Measurements from ENCODE around the gene TIAM1. TPM values are rescaled to one million over a fixed set of nuclear protein-coding genes. Genes with fewer than 3 reads are reported as not detected.

TIAM1 gene
- total and polyA plus RNA-seq, 4 donors, result 3.5 to 58.0 (median 11.8) TPM

DNA sequence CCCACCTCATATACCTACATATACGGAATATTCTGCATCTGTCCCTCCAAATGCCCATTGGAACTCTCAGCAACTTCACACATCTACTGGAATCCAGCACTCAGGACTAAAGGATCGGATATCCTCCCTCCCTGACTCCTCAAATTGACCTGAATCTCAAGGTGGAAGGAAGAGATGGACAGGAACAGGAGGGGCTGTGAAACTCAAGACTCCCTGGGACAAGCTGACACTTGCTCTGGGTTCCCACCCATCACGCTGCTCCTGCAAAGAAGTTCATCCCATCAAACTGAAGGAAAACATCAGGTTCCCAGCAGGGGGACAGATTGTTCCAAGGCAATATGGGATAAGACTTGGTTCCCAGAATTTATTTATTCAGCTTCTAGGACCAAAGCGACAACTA, 30.3 kb upstream of the TIAM1 start:
- ATAC-seq (ENCODE audit: insufficient read depth, low FRiP score) (no peak), DNase-seq (no peak)
- no peak overlapping the region for H3K9ac ChIP-seq (ENCODE audit: insufficient read depth in 1 of 2, low read length in 2 of 2)
- 79 to 82% methylated on average over 4 of the region's 4 CpGs for WGBS, 2 donors
- no peak overlapping the region for H3K4me3 ChIP-seq
- H3K9me3 ChIP-seq (ENCODE audit: control insufficient read depth in 4 of 4, insufficient read depth in 3 of 4, low read length in 3 of 4), result peaks cover 0 to 2% (median 0%) of the 10 kb centered on the region in 4 donors
- H3K27me3 ChIP-seq (ENCODE audit: control insufficient read depth in 3 of 3, insufficient read depth in 3 of 3, low read length in 2 of 3), result no peaks in the 10 kb centered on the region
- H3K4me1 ChIP-seq (ENCODE audit: control insufficient read depth in 5 of 5, insufficient read depth in 5 of 5, low read length in 5 of 5), result peaks cover 0 to 29% (median 9%) of the 10 kb centered on the region in 5 donors
- no peaks in the 10 kb centered on the region for H3K36me3 ChIP-seq (ENCODE audit: control insufficient read depth in 4 of 4, insufficient read depth in 4 of 4, low read length in 4 of 4)
- TF ChIP-seq CTCF (IDR thresholded peaks at IDR 0.05; ENCODE audit: control extremely low read depth, extremely low read depth), result no peak
- no peak overlapping the region for H3K27ac ChIP-seq (ENCODE audit: low read depth in 1 of 2, low read length in 1 of 2)

DNA sequence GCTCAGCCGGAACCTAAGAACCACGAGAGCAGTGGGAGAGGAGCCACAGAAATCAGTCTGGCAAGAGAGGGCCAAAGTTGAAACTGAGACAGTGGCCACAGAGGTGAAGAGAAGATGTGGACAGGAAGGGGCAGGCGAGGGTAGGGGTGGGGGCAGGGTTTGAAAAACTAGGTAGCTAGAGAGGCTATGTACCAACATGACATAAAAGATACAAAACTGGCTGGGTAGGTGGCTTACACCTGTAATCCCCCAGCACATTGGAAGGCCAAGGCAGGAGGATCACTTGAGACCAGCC, 28.4 kb upstream of the TIAM1 start:
- 96 to 98% methylated on average over 3 of the region's 3 CpGs for WGBS, 2 donors

DNA sequence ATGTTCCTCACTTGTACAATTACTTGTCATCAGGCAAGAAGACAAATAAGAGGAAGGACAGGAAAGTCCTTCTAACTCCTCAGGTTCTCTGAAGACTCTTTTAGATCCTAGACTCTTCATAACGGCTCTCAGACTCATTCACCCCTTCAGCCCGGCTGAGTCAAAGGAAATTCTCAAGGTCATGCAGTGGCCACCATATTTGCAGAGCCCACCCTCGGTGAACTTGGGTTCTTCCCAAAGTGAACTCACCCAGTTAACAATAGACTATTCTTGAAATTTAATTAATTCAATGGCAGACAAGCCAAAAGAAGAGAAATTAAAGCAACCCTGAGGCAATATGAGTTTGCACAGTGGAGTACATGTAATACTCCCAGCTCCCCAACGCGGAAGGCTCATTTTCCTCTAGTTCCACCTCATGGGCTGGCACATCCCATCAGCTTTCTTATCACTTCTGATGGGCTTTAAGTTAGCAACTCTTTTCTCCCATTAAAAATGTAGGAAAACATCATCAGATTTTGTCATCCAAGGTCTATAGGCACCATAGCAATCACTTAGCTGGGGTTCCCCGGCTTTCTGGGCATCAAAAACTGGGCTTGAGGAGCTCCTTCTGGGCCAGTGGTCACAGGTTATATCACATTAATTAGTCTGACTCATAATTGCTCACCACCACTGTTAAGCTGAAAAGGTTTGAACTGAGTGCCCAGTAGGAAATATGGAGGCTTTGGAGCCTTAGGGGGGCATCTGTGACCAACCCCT, 27.8 kb upstream of the TIAM1 start:
- no peaks in the 10 kb centered on the region for H3K27me3 ChIP-seq (ENCODE audit: control insufficient read depth in 3 of 3, insufficient read depth in 3 of 3, low read length in 2 of 3)
- H3K27ac ChIP-seq (ENCODE audit: low read depth in 1 of 2, low read length in 1 of 2), result no peak overlapping the region
- DNase-seq (no peak), ATAC-seq (ENCODE audit: insufficient read depth, low FRiP score) (no peak)
- peaks cover 0 to 46% (median 10%) of the 10 kb centered on the region in 5 donors for H3K4me1 ChIP-seq (ENCODE audit: control insufficient read depth in 5 of 5, insufficient read depth in 5 of 5, low read length in 5 of 5)
- no peak for TF ChIP-seq CTCF (IDR thresholded peaks at IDR 0.05; ENCODE audit: control extremely low read depth, extremely low read depth)
- no peak overlapping the region for H3K9ac ChIP-seq (ENCODE audit: insufficient read depth in 1 of 2, low read length in 2 of 2)
- H3K9me3 ChIP-seq (ENCODE audit: control insufficient read depth in 4 of 4, insufficient read depth in 3 of 4, low read length in 3 of 4), result peaks cover 0 to 2% (median 0%) of the 10 kb centered on the region in 4 donors
- 84 to 91% methylated on average over 6 of the region's 6 CpGs for WGBS, 2 donors
- H3K4me3 ChIP-seq, result no peak overlapping the region
- H3K36me3 ChIP-seq (ENCODE audit: control insufficient read depth in 4 of 4, insufficient read depth in 4 of 4, low read length in 4 of 4), result no peaks in the 10 kb centered on the region

More for the DNA sequence above, 28.4 kb upstream of the TIAM1 start:
- H3K27me3 ChIP-seq (ENCODE audit: control insufficient read depth in 3 of 3, insufficient read depth in 3 of 3, low read length in 2 of 3), result no peaks in the 10 kb centered on the region
- H3K27ac ChIP-seq (ENCODE audit: low read depth in 1 of 2, low read length in 1 of 2), result no peak overlapping the region
- peaks cover 0 to 2% (median 0%) of the 10 kb centered on the region in 4 donors for H3K9me3 ChIP-seq (ENCODE audit: control insufficient read depth in 4 of 4, insufficient read depth in 3 of 4, low read length in 3 of 4)
- no peak overlapping the region for H3K9ac ChIP-seq (ENCODE audit: insufficient read depth in 1 of 2, low read length in 2 of 2)
- H3K36me3 ChIP-seq (ENCODE audit: control insufficient read depth in 4 of 4, insufficient read depth in 4 of 4, low read length in 4 of 4), result no peaks in the 10 kb centered on the region
- peaks cover 0 to 43% (median 10%) of the 10 kb centered on the region in 5 donors for H3K4me1 ChIP-seq (ENCODE audit: control insufficient read depth in 5 of 5, insufficient read depth in 5 of 5, low read length in 5 of 5)
- DNase-seq (no peak), ATAC-seq (ENCODE audit: insufficient read depth, low FRiP score) (no peak)
- no peak for TF ChIP-seq CTCF (IDR thresholded peaks at IDR 0.05; ENCODE audit: control extremely low read depth, extremely low read depth)
- H3K4me3 ChIP-seq, result no peak overlapping the region

All from lung (tissue), 12 donors.